Kasumi-1 (cell line): ENCODE data around the gene MYT1.

Experiments used
- DNase-seq, 2 experiments: peaks; one replicate each; lab custom pipeline; 2025; lab: John Stamatoyannopoulos, UW

MYT1 gene

DNA sequence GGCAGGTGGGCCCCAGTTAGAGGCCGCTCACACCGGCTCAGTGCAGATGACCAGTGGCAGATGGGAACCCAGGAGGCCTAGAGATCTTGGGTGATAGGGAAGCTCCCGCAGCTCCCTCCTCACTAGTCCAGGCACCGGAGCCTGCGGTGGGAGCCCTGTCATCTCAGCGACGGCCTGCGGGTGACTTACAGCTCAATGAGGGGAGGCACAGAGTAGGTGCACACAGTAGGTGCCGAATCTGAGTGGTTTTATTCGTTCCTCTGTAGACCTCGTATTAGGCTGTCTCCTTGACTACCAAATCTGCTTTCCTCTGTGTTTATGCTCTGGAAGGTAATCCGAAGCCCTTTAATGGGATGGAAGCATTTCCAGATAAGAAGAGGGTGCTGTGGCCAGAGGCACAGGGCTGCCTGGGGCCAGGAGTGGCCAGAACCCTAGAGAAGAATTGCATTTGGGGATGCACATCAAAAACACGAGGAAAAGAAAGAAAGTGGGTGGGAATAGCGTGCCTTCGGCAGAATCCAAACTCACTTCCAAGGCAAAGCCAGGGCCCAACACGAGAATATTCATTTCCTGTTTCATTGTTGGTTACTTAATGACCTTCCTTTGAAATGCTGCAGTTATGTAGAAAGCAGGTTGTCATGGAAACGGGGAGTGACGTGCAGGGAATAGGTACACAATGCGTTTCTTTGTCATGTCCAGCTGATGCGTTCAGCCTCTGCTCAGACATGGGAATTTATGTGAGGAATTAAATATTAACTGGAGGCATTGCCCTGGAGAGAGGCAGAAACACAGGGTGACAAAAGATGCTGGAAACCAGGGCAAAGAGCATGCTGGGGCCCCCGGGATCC lies 24.7 kb downstream of the MYT1 start:
- DNase-seq = no peak

DNA sequence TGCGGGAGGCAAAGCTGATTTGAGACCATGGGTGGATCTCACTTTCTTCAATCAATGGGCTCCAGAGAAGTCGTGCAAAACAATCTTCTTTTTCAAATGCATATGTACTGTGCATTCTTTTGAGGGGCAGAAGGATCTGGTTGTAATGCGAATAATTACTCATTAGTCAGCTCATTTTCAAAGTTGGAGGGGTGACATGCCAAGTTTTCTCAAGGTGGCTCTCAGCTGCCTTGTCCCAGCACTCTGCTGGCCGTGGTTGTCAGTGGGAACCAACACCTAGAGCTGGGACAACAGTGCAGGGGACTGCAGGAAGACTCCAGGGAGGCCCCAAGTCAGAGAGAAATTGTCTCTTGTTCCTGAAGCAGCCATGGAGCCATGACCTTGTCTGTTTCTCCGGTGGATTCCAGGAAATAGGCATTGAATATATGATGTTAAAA lies 25.3 kb downstream of the MYT1 start:
- no peak for DNase-seq

- DNase-seq = no peak
Observed at GRCh38 chr20:64189986-64190385, 25.7 kb downstream of the MYT1 start.

DNA sequence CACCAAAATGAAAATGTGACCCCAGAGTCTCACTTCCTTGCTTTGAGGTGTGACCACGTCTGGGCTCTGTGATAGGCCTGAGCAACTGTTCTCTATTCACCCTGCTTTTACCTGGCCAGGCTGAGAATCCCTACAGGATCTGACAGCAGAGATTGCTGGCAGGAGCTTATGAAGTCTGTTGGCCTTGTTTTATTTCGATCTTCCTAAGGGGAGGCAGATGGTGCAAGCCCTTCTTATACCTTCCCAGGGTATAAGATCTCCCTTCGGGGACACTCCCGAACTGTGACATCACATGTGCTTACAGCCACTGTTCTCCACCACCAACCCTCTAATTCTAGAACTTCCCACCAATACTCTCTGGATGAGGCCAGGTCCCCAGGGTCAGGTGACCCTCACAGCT lies 26.8 kb downstream of the MYT1 start:
- no peak for DNase-seq

DNA sequence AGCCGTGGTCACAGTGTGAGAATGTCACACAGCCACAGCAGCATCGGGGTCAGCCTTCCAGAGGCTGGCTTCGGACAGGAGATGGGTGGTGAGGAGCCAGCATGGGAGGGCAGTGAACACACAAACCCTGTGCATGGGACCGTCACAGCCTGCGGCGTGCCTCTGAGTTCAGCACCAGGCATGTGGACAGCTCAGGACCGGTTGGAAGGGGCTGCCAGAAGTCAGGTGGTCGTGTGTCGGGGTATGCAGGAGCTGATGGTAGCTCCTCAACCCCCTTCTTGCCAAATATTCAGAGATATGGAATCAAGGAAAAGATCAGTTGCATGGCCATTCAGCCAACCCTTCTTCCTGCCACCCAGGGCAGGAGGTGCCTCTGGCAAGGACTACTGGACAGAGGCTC lies 28.2 kb downstream of the MYT1 start:
- DNase-seq = no peak

DNA sequence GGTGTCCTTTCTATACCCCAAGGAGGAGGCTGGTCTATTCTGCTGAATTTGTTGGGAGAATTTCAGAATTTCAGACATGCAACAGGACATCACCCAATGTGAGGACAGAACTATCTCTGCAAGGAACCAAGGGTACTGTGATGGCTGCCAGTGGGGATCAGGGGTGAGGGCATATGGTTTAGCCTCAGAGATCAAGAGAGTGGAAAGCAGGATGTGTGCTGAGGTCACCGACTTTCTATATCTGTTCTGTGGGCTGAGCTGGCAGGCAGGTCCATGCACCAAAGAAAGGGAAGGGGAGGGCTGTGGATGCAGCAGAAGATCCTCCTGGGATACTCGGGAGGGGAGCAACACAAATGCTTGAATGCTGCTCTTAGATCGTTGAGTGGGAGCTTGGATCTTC lies 28.8 kb downstream of the MYT1 start:
- no peak for DNase-seq

DNA sequence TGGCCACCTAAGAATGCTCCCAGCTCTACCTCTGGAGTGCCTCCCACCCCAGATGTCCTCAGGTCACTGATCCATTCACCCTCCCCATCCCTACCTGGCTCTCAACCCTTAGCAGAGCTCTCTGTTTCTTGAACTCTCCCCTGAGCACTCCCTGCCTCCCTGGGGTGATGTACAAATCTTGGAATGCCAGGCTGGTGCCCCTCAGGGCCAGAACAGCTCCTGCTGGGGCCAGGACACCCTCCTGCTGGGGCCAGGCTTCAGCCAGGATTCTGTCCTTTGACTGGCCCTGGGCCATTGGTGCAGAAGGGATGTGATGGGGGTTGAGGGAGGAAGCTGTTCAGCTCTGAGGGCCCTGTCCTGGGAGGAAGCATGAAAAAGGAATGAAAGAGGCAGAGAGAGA lies 30.0 kb downstream of the MYT1 start:
- no peak for DNase-seq

GRCh38 chr20:64196309-64196708 lies 32.1 kb downstream of the MYT1 start:
- no peak for DNase-seq

DNA sequence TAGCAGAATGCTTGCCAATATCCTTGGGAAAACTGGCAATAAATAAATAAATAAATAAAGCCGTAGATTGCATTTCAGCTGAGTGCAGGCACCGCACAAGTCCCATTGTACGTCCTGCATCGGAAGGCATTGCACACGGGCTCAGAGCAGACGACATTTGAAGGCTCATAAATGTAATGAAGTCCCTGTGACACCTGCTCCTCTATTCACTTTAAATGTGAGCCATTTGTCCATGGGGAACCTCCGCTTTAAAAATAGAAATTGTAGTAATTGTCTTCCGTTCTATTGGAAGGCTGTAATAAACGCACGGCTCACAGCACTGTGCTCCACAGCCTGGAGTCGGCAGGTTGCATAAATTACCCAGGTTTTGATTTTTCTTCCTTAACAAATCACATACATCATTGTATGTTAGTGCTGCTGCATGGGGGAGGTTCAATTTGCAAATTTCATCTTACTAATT lies 32.6 kb downstream of the MYT1 start:
- no peak for DNase-seq

- no peak for DNase-seq
Observed at GRCh38 chr20:64198347-64198746, 34.1 kb downstream of the MYT1 start.

- DNase-seq = no peak
Observed at GRCh38 chr20:64199395-64199794, 35.1 kb downstream of the MYT1 start.

DNA sequence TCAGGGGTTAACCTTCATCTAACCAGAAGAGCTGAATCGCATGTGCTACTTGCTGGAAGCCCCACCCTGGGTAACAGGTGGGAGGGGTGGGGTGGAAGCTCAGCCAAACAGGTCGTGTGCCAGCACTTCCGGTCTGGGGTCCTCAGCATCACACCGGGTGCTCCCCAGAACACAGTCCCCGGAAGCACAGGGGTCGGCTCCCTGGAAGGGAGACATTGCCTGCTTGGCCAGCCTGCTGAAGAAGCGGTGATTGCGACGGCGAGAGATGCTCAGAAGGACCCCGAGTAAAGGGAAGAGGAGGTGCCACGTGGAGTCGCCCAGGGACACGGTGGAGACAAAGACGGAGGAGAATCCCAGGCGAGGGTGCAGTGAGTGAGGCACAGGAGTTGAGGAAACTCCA lies 36.5 kb downstream of the MYT1 start:
- no peak for DNase-seq

DNA sequence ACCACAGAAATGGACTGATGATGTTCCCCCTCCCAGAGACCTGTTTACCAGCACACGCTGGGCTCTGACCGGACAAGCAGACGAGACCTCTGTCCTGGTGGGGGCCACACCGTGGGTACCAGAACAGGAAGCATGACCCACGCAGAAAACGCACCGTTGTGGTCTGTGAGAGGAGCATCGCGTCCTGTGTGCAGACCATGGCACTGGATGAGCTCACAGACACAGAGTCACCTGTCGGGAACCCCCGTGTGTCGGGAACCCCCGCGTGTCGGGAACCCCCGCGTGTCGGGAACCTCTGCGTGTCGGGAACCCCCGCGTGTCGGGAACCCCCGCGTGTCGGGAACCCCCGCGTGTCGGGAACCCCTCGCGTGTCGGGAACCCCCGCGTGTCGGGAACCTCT lies 37.4 kb downstream of the MYT1 start:
- DNase-seq = no peak

GRCh38 chr20:64203037-64203777 lies 39.0 kb downstream of the MYT1 start:
- DNase-seq = no peak

- DNase-seq = no peak
Observed at GRCh38 chr20:64205611-64206026, 41.4 kb downstream of the MYT1 start.

DNA sequence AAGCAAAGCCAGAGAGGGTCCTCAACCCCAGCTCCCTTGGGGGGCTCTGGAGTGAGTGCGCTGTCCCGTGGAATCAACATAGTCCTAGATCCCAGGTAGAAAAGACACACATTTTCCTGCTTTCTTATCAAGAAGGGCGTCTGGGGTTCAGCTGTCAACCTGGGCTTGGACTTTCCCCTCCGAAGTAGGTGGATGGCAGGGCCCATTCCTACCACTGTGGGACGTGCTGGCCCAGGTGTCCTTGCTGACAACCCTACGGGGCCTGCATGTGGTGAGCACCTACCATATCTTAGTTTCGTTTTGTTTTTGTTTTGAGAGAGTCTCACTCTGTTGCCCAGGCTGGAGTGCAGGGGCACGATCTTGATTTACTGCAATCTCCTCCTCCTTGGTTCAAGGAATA lies 42.4 kb downstream of the MYT1 start:
- no peak for DNase-seq

- no peak for DNase-seq
Observed at GRCh38 chr20:64207641-64208590, 43.7 kb downstream of the MYT1 start.

- no peak for DNase-seq
Observed at GRCh38 chr20:64209148-64209547, 44.9 kb downstream of the MYT1 start.

DNA sequence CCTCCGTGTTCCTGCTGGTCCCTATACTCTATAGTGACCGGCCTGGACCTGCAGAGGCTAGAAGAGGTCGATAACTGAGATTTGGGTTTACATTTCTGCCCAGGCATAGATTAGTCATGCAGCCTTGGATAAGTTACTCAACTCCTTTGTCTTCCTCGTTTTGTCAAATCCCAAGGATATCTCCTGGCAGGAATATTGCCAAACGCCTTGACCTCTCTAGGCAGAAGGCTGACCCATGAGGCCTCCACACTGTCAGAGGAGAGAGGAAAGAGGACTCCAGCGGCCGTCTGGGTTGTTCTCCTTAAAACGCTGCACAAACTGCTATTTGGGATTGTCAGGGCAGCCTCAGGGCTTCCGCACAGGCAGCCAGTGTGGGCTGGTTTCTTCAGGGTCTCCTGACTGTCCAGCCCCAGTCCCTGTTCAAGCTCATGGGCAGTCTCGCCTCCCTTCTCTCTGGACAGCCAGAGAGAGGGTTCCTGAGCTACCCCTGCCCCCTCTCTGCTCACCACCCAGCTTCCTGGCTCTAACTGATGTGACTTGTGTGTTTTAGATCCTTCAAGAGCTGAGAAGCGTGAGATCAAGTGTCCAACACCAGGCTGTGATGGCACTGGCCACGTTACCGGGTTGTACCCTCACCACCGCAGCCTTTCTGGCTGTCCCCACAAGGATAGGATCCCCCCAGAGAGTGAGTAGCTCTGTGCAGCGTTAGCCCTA lies 46.6 kb downstream of the MYT1 start:
- DNase-seq = no peak

GRCh38 chr20:64211874-64212658 lies 47.8 kb downstream of the MYT1 start:
- DNase-seq = no peak

GRCh38 chr20:64212755-64213154 lies 48.5 kb downstream of the MYT1 start:
- no peak for DNase-seq
